Loucy (cell line): ENCODE measurements around the gene EXO5.
A peak's percentile ranks its signal among the peaks of the same experiment; 100 is the strongest.

Experiments used
- H2AFZ ChIP-seq: fragments of 200-600 bp; sonication (generic); 2 replicates; pipeline ENCODE4 v1.6.0; 2016; ENCODE audit warnings: antibody characterized with exemption, mild to moderate bottlenecking, low read length, moderate library complexity
- H3F3A ChIP-seq: fragments of 200-600 bp; 2 replicates; pipeline ENCODE4 v1.6.0; 2016; ENCODE audit warnings: antibody characterized with exemption, low read depth, mild to moderate bottlenecking
- H3K27me3 ChIP-seq: fragments of 200-600 bp; sonication (generic); 2 replicates; pipeline ENCODE4 v1.6.1; 2014; ENCODE audit warnings: low read length, mild to moderate bottlenecking; ENCODE audit not compliant: insufficient read depth, poor library complexity, severe bottlenecking
- H3K36me3 ChIP-seq: fragments of 200-600 bp; sonication (generic); 2 replicates; pipeline ENCODE4 v1.6.1; 2016; ENCODE audit warnings: low read length; ENCODE audit not compliant: insufficient read depth
- H3K4me1 ChIP-seq: fragments of 200-600 bp; sonication (generic); 2 replicates; pipeline ENCODE4 v1.5.1; 2014; ENCODE audit warnings: low read length, mild to moderate bottlenecking; ENCODE audit not compliant: insufficient read depth, poor library complexity, severe bottlenecking
- H3K4me2 ChIP-seq: fragments of 200-600 bp; sonication (generic); 2 replicates; pipeline ENCODE4 v1.6.0; 2014; ENCODE audit warnings: antibody characterized with exemption, low read length, low read depth, mild to moderate bottlenecking; ENCODE audit not compliant: poor library complexity, severe bottlenecking
- H3K4me3 ChIP-seq: fragments of 200-600 bp; sonication (generic); 2 replicates; pipeline ENCODE4 v1.5.1; 2014; ENCODE audit warnings: low read length, mild to moderate bottlenecking, mixed read lengths; ENCODE audit not compliant: poor library complexity, severe bottlenecking
- H3K79me2 ChIP-seq: fragments of 200-600 bp; sonication (generic); 2 replicates; pipeline ENCODE4 v1.6.1; 2014; ENCODE audit warnings: low read length; ENCODE audit not compliant: insufficient read depth
- H3K9ac ChIP-seq: fragments of 200-600 bp; sonication (generic); 2 replicates; pipeline ENCODE4 v1.6.0; 2014; ENCODE audit warnings: mild to moderate bottlenecking, low read depth, low read length, moderate library complexity; ENCODE audit not compliant: poor library complexity, severe bottlenecking
- H3K9me2 ChIP-seq: fragments of 200-600 bp; sonication (generic); replicated peaks from 2 replicates; pipeline ENCODE4 v1.6.1; 2016; ENCODE audit warnings: low read depth, low read length, mixed read lengths
- H3K9me3 ChIP-seq: fragments of 200-600 bp; sonication (generic); 2 replicates; pipeline ENCODE4 v1.6.1; 2014; ENCODE audit warnings: mild to moderate bottlenecking, antibody characterized with exemption, low read length, low read depth; ENCODE audit not compliant: insufficient read depth
- H4K20me1 ChIP-seq: fragments of 200-600 bp; sonication (generic); 2 replicates; pipeline ENCODE4 v1.6.0; 2014; ENCODE audit warnings: antibody characterized with exemption, low read length, mild to moderate bottlenecking; ENCODE audit not compliant: insufficient read depth, poor library complexity, severe bottlenecking
- EZH2phosphoT487 ChIP-seq: fragments of 200-600 bp; IDR thresholded peaks from 2 replicates; pipeline ENCODE4 v1.6.1; 2018; ENCODE audit warnings: antibody characterized with exemption, mild to moderate bottlenecking, moderate library complexity, borderline replicate concordance
- TF ChIP-seq, protein P1 (sequence below): fragments of 200-600 bp; sonication (generic); conservative IDR thresholded peaks from 2 replicates; pipeline ENCODE4 v1.5.1; 2014; ENCODE audit warnings: mild to moderate bottlenecking, antibody characterized with exemption, low read length

EXO5 gene, protein sequence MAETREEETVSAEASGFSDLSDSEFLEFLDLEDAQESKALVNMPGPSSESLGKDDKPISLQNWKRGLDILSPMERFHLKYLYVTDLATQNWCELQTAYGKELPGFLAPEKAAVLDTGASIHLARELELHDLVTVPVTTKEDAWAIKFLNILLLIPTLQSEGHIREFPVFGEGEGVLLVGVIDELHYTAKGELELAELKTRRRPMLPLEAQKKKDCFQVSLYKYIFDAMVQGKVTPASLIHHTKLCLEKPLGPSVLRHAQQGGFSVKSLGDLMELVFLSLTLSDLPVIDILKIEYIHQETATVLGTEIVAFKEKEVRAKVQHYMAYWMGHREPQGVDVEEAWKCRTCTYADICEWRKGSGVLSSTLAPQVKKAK

DNA sequence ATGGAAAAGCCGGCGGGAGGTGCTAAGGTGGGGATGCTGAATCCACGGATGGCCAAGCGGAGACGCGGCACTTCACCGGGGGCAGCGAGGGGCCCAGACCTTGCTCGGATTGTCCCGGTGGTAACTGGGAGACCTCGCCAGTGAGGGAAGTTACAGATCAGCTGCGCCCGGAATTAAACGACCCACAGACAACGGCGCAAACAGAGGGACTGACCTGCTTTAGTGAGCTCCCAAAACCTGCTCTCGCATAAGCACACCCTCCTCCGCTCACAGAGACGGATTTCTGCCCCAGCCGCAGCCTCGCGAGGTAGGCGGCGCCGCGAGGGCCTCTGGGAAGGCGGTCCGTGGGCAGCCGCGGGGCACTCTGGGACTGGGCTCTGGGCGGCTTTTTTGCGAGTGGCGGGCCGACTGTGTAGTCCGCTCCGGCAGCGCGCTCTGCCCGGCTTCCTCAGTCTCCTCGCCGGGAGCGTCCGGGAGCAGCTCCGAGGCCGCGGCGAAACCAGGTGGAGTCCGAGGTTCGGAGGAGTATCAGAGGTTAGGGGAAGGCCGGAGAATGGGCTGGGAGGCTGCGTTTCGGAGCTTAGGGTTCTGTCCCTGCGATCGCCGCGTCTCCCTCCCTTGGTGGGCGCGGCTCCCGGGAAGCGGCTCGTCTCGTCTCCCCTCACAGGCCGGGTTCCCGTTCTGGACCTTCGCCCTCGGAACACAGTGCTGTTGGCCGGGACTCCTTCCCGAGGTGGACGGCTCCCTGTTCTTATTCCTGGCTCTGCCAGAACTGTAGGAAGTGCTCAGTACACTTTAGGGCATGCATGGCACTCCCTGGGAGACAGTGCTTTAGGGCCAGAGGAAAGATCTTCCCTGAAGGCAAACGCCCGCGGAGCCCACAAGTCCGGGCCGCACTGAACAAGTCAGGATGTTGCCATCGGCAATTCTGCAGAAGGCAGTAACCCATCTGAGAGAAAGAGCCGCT, at the start of gene EXO5:
Gene EXO5, plus strand, starts transcription at position 393 of the 967 bp plus-strand sequence. CDS start 5,778 bp downstream, outside the sequence.
- H3K4me3 ChIP-seq: peak within 1 kb of the TSS; percentile 97
- no peak for TF ChIP-seq EZH2phosphoT487
- TF ChIP-seq, protein P1, sequence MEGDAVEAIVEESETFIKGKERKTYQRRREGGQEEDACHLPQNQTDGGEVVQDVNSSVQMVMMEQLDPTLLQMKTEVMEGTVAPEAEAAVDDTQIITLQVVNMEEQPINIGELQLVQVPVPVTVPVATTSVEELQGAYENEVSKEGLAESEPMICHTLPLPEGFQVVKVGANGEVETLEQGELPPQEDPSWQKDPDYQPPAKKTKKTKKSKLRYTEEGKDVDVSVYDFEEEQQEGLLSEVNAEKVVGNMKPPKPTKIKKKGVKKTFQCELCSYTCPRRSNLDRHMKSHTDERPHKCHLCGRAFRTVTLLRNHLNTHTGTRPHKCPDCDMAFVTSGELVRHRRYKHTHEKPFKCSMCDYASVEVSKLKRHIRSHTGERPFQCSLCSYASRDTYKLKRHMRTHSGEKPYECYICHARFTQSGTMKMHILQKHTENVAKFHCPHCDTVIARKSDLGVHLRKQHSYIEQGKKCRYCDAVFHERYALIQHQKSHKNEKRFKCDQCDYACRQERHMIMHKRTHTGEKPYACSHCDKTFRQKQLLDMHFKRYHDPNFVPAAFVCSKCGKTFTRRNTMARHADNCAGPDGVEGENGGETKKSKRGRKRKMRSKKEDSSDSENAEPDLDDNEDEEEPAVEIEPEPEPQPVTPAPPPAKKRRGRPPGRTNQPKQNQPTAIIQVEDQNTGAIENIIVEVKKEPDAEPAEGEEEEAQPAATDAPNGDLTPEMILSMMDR: no peak
- no peaks in the 10 kb centered on the region for H3K27me3 ChIP-seq
- no peaks in the 10 kb centered on the region for H4K20me1 ChIP-seq
- peak within 1 kb of the TSS; percentile 97 for H3K9ac ChIP-seq
- H3K36me3 ChIP-seq: no peaks in the 10 kb centered on the region
- H3K9me3 ChIP-seq: peaks cover 4% of the 10 kb centered on the region; the same call in 1 of the 2 replicates
- peak within 1 kb of the TSS; percentile 98 for H2AFZ ChIP-seq
- H3K4me1 ChIP-seq: peaks cover 11% of the 10 kb centered on the region
- H3F3A ChIP-seq: no peaks in the 10 kb centered on the region
- H3K4me2 ChIP-seq: peak within 1 kb of the TSS; percentile 80
- no peaks in the 10 kb centered on the region for H3K9me2 ChIP-seq
- peaks cover 19% of the 10 kb centered on the region for H3K79me2 ChIP-seq

DNA sequence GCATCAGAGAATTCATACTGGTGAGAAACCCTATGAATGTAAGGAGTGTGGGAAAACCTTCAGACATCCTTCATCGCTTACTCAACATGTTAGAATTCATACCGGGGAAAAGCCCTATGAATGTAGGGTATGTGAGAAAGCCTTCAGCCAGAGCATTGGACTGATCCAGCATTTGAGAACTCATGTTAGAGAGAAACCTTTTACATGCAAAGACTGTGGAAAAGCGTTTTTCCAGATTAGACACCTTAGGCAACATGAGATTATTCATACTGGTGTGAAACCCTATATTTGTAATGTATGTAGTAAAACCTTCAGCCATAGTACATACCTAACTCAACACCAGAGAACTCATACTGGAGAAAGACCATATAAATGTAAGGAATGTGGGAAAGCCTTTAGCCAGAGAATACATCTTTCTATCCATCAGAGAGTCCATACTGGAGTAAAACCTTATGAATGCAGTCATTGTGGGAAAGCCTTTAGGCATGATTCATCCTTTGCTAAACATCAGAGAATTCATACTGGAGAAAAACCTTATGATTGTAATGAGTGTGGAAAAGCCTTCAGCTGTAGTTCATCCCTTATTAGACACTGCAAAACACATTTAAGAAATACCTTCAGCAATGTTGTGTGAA, 45.5 kb upstream of the EXO5 start:
- H3K36me3 ChIP-seq: peaks cover 28% of the 10 kb centered on the region

DNA sequence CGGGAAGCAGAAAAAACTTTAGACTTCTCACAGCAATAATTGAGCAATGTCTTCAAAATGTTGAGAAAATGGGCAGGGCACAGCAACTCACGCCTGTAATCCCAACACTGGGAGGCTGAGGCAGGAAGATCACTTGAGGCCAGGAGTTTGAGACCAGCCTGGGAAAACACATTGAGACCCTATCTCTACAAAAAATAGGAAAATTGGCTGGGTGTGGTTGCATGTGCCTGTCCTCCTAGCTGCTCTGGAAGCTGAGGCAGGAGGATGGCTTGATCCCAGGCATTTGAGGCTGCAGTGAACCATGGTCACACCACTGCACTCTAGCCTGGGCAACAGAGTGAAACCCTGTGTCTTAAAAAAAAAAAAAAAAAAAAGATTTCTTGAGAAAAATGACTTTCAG, 39.2 kb upstream of the EXO5 start:
- Histone ChIP-seq H4K20me1 (no peaks in the 10 kb centered on the region), H3K9me2 (no peaks in the 10 kb centered on the region), H3K27me3 (no peaks in the 10 kb centered on the region), H3K9me3 (peaks cover 39% of the 10 kb centered on the region; the same call in 1 of the 2 replicates), H2AFZ (no peak overlapping the region), H3K4me3 (no peak overlapping the region), H3K36me3 (no peaks in the 10 kb centered on the region), H3K9ac (no peak overlapping the region), H3K4me2 (no peak overlapping the region), H3K4me1 (no peaks in the 10 kb centered on the region), H3F3A (no peaks in the 10 kb centered on the region), H3K79me2 (no peaks in the 10 kb centered on the region)
- TF ChIP-seq EZH2phosphoT487: no peak
- TF ChIP-seq, protein P1: no peak

More for the DNA sequence above, 45.5 kb upstream of the EXO5 start:
- H3K4me1 ChIP-seq: no peaks in the 10 kb centered on the region
- no peaks in the 10 kb centered on the region for H3K27me3 ChIP-seq
- H3K9me2 ChIP-seq: no peaks in the 10 kb centered on the region
- H3K79me2 ChIP-seq: no peaks in the 10 kb centered on the region
- no peak overlapping the region for H3K4me3 ChIP-seq
- TF ChIP-seq, protein P1: no peak
- peaks cover 66% of the 10 kb centered on the region for H3K9me3 ChIP-seq
- H4K20me1 ChIP-seq: no peaks in the 10 kb centered on the region
- H3K4me2 ChIP-seq: no peak overlapping the region
- H3K9ac ChIP-seq: no peak overlapping the region
- H2AFZ ChIP-seq: no peak overlapping the region
- no peaks in the 10 kb centered on the region for H3F3A ChIP-seq
